ENCODE data around the gene TRAPPC3L.
"Not testable (repeated sequence)": the region's sequence is repeated elsewhere in the genome, so short reads cannot be mapped to it uniquely, and the experiment has no call there.

Gene TRAPPC3L

GRCh38 chr6:116512734-116513133 lies 32.8 kb downstream of the TRAPPC3L start:
- no peak for DNase-seq

GRCh38 chr6:116512111-116512559 lies 33.3 kb downstream of the TRAPPC3L start:
- DNase-seq: no peak

- DNase-seq: no peak
Observed at GRCh38 chr6:116511424-116512110, 33.9 kb downstream of the TRAPPC3L start, which contains the start of gene CALHM5. TSS of gene CALHM5 (plus strand) at chr6:116511639. CDS start at chr6:116511697, 58 bp downstream.

DNA sequence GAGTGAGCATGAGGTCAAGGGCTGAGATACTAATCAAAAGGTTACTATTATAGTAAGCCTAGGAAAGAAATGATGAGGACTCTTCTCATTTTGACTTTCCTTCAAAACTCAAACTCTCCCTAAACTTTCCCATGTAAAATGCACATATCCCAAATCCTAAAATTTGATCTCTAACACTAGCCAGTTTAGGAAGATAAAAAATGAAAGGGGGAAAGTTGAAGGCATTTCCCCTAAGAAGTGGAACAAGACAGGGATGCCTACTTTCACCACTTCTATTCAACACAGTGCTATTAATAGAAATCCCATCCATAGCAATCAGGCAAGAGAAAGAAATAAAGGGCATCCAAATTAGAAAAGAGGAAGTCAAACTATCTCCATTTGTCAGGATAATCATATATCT lies 37.0 kb downstream of the TRAPPC3L start:
- DNase-seq: no peak

DNA sequence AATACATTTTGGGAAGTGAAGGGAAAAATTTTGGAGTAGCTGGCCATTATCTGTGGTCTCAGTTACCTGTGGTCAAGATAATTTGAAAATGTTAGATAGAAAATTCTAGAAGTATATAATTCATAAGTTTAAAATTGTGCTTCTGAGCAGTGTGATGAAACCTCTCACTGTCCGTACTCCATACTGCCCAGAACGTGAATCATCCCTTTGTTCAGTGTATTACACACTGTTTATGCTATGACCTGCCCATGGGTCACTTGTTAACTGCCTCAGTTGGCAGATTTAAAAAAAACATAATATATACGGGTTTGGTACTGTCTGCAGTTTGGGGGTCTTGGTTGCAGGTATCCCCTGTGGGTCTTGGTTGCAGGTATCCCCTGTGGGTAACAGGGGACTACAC lies 38.2 kb downstream of the TRAPPC3L start:
- no peak for DNase-seq

GRCh38 chr6:116500969-116501433 lies 44.5 kb downstream of the TRAPPC3L start:
- DNase-seq: no peak

DNA sequence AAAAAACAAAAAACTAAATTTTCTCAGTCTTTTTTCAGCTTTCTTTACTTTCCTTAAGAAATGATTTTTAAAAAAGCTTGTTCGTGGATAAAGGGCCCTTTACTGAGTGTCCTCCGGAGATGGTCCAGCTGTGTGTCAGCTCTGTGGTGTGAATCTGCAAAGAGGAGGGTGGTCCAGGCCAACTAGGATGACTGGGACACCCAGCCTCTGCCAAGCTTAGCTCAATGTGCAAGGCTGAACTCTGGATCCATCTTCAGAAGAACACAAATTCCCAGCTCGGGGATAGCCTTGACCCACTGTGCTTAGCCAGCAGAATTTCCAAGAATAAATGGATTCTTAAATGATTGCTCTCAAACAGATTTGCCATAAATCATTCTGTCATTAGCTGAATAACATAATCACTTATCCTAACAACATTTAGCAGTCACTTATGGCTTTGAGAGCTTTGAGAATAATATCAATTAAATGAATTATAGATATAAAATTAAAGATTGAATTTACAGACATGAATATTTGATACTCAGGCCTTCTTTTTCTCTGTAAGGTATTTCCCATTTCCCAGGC lies 48.3 kb downstream of the TRAPPC3L start:
- DNase-seq: no peak

GRCh38 chr6:116495161-116495560 lies 50.3 kb downstream of the TRAPPC3L start:
- DNase-seq: not testable (repeated sequence)

- no peak for DNase-seq
Observed at GRCh38 chr6:116492331-116493067, 53.0 kb downstream of the TRAPPC3L start.

GRCh38 chr6:116491610-116492330 lies 53.7 kb downstream of the TRAPPC3L start:
- no peak for DNase-seq

DNA sequence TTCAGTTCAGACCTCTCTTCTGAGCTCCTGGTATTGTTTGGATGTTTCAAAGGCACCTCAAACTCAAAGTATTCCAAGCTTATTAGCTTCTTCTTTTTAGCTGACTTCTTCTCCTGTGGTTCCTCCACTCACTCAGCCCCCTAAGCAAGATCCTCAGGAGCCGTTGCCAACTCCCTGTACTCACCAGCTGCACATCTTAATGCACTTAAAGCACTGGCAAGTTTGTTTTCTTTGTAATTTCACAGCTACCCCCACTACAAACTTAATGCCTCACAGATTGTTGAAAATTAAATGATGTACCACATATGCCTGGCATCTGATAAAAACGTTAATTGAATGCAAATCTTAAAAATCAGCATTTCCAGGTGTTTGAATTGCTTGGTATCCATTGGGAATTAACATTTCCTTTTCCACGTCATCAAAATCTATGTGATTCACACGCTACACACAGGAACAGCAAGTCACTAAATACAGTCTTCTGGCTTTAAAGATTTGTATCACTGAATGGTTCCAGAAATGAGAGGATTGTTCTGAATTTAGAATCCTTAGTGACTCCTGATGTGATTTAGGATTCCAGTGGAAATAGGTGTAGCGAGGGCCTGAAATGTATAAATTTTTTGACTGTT lies 59.8 kb downstream of the TRAPPC3L start:
- no peak for DNase-seq

DNA sequence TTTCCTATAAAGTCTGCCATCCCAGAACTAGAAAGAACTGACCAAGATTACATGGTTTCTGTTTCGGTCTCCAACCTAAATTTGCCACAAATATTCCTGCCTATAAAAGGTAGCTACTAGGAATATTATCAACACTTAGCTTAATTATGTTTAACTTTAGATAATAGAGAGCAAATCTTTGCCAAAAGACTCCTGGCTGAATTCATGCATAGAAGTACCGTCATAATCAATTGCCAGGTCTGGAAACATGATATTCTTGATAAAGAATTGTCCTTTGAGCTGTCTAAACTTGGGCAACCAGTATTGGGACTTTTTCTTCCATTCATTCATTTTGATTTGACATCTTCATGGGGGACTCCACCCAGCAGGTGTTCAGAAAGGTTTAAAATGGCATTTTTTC lies 61.9 kb downstream of the TRAPPC3L start:
- DNase-seq: no peak

DNA sequence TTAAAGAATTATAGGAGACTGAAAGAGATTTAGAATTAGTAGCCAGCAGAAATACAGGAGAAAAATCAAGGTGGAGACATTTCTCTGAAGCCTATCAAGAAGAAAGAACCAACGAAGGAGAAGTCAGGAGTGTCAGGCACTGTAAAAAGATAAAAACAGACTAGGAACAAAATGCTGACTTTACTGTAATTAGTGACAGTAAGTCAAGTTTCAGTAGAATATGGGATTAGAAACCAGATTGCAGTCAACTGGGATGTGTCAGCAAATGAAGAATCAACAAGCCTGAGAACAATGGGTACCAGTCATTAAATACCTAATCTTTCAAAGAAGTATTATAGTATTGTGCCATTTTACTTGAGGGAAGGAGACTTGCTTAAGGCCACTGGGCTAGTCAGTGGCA lies 62.7 kb downstream of the TRAPPC3L start:
- no peak for DNase-seq

- peak; percentile 32 for DNase-seq
Observed at GRCh38 chr6:116476002-116476678, 69.3 kb downstream of the TRAPPC3L start.

DNA sequence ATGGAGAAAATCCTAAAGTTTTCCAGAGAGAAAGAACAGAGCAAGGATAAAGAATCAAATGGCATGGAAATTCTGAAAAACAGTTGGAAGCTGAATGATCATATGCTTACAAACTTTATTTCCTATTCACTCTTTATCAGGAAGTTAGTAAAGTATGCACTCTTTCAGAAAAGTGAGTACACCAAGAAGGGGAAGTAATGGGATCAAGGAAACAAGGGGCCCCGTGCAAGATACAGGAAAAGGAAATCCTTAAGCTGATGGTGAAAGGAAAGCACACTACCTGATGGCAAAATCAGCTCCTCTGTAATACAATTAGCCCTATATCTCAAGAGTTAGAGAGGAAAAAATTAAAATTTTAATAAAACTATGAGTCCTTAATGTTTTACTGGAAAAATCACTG lies 70.3 kb downstream of the TRAPPC3L start:
- DNase-seq: no peak

- no peak for DNase-seq
Observed at GRCh38 chr6:116472706-116473105, 72.8 kb downstream of the TRAPPC3L start.

- no peak for DNase-seq
Observed at GRCh38 chr6:116471531-116471930, 74.0 kb downstream of the TRAPPC3L start.

- no peak for DNase-seq
Observed at GRCh38 chr6:116468293-116468692, 77.2 kb downstream of the TRAPPC3L start.

DNA sequence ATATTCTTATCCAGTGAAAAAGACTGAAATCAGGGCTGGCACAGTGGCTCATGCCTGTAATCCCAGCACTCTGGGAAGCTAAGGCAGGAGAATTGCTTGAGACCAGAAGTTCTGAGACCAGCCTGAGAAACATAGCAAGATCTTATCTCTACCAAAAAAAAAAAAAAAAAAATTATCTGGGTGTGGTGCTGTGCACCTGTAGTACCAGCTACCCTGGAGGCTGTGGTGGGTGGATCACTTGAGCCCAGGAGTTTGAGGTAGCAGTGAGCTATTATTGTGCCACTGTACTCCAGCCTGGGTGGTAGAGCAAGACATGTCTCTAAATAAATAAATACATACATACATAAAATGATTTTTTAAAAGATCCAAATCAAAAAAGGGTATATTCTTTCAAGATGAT lies 78.0 kb downstream of the TRAPPC3L start:
- DNase-seq: no peak

DNA sequence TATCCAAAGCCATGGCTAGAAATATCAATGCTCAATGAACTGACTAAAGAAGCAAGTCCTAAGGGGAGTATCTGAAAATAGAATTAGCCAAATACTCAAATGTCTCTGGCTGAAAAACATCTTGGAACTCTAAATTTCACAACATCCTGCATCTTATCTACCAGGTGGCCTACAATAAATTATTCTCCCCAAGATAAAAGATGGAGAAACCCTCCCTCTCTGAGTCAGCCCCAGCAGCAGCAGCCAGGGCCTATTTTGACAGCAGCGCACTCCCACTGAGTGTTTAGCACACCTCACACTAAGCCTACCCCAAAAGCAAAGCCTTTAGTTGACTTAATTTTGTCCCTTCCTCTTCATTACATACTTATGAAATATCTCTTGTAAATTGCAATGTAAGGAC lies 78.4 kb downstream of the TRAPPC3L start:
- DNase-seq: no peak

- no peak for DNase-seq
Observed at GRCh38 chr6:116465246-116465645, 80.2 kb downstream of the TRAPPC3L start.

DNA sequence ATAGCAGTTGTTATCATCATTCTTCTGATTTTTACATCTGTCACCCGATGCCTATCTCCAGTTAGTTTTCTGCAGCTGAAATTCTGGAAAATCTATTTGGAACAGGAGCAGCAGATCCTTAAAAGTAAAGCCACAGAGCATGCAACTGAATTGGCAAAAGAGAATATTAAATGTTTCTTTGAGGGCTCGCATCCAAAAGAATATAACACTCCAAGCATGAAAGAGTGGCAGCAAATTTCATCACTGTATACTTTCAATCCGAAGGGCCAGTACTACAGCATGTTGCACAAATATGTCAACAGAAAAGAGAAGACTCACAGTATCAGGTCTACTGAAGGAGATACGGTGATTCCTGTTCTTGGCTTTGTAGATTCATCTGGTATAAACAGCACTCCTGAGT lies 82.2 kb downstream of the TRAPPC3L start:
- no peak for DNase-seq

Measured in CD4-positive, alpha-beta T cell treated with Interleukin-17A for 1 hour (primary cell).